Cardiac fibroblast (primary cell): Measurements from ENCODE around the gene CDKL4.
"Not testable (repeated sequence)": the region's sequence is repeated elsewhere in the genome, so short reads cannot be mapped to it uniquely, and the experiment has no call there.

Source experiments
- DNase-seq, 2 donors: peaks; one replicate each; pipeline versions ENCODE4 v3.0.0 to v3.0.0-alpha.2; 2010; ENCODE audit warnings: low read depth in 2 of 2
- H3K4me3 ChIP-seq, 2 donors: replicated peaks in 1 of 2; 1 replicate in 1 of 2; 2 replicates in 1 of 2; pipeline ENCODE4 v1.5.1; 2011; ENCODE audit warnings: low read depth in 2 of 2, low read length in 2 of 2, mild to moderate bottlenecking in 2 of 2, moderate library complexity in 1 of 2
- CTCF ChIP-seq: IDR thresholded peaks from one replicate; pipeline ENCODE4 v1.5.1; 2011; ENCODE audit warnings: low read depth, mild to moderate bottlenecking, low read length, inconsistent platforms

CDKL4 gene

GRCh38 chr2:39142904-39143605, 100.7 kb downstream of the CDKL4 start:
- no peak for TF ChIP-seq CTCF
- no peak overlapping the region for H3K4me3 ChIP-seq
- DNase-seq: no peak

DNA sequence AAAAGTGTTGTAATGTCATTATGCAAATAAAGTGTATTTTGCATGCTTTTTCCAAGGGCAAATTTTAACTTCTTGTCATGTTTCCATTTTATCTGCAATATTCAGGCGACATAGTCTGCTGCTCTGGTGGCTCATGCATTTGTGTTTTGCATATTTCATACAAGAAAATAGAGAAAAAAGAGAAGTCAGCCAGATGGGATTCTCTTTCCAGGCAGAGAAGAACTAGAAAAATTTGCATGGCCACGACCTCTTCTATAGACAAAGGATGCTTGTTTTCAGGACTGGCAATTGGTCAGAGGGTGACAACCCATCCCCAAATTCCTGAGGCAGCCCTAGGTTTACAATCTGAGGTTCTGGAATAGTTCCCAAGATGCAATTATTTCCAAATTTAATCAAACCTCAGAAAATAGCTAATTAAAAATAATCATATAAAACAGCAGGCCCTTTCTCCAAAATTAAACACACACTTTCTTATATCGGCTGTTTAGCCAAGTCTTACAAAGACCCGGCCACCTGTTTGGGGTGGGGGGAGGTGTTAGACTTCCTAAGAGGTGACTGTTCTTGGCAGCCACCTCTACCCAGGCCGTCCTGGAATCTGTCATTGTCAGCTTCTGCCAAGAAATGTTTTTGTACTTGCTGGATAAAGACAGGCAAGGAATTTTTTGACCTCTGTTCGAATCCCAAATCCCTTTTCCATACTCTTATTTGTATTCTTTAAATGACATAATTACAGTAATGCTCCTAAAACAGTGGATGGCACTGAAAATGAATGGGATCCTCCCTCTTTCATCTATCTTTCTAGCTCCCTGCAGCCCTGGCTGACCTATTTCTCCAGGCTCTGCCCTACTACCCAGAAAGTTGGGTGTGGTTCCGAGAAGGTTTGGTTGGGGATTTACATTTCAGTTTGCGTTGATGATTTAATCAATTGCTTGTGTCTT, 102.2 kb downstream of the CDKL4 start:
- DNase-seq: peak; percentile 30 to 36
- H3K4me3 ChIP-seq: no peak overlapping the region
- TF ChIP-seq CTCF: no peak

DNA sequence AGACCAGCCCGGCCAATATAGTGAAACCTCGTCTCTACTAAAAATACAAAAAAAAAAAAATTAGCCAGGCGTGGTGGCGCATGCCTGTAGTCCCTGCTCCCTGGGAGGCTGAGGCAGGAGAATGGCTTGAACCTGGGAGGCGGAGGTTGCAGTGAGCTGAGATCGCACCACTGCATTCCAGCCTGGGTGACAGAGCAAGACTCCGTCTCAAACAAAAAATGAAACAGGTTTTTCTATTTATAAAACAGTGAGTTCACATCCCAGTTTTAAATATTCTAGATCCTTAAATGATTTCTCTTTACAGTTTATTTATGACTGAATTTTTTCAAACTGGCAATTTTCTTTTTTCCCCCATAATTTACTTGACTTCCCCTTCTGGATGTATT, 102.8 kb downstream of the CDKL4 start:
- DNase-seq, H3K4me3 ChIP-seq: not testable (repeated sequence)

- no peak overlapping the region for H3K4me3 ChIP-seq
- TF ChIP-seq CTCF: no peak
- DNase-seq: no peak
Observed at GRCh38 chr2:39140322-39140847, 103.4 kb downstream of the CDKL4 start.

GRCh38 chr2:39139511-39140237, 104.1 kb downstream of the CDKL4 start:
- H3K4me3 ChIP-seq: no peak overlapping the region
- TF ChIP-seq CTCF: no peak
- no peak for DNase-seq

DNA sequence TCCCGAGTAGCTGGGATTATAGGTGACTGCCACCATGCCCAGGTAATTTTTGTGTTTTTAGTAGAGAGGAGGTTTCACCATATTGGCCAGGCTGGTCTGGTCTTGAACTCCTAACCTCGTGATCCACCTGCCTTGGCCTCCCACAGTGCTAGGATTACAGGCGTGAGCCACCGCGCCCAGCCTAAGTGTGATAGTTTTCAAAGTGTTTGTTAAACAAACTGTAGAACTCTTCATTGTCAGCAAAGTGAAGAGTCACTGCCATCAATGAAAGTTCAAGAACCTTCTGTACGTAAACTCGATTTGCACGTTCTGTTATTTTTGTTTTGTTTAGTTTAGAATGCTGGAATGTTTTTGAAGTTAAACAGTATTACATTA, 104.9 kb downstream of the CDKL4 start:
- DNase-seq: no peak
- TF ChIP-seq CTCF: no peak
- no peak overlapping the region for H3K4me3 ChIP-seq

GRCh38 chr2:39138187-39138836, 105.5 kb downstream of the CDKL4 start:
- DNase-seq, H3K4me3 ChIP-seq: not testable (repeated sequence)
